GM12872 (cell line): ENCODE results near the gene DNAH2.

Experiments used
- TF ChIP-seq, protein P1 (sequence below): IDR thresholded peaks from 3 replicates; pipeline ENCODE4 v1.5.1; 2011; ENCODE audit warnings: low read depth, mild to moderate bottlenecking, low read length, moderate library complexity; ENCODE audit not compliant: insufficient read depth

The DNAH2 gene

DNA sequence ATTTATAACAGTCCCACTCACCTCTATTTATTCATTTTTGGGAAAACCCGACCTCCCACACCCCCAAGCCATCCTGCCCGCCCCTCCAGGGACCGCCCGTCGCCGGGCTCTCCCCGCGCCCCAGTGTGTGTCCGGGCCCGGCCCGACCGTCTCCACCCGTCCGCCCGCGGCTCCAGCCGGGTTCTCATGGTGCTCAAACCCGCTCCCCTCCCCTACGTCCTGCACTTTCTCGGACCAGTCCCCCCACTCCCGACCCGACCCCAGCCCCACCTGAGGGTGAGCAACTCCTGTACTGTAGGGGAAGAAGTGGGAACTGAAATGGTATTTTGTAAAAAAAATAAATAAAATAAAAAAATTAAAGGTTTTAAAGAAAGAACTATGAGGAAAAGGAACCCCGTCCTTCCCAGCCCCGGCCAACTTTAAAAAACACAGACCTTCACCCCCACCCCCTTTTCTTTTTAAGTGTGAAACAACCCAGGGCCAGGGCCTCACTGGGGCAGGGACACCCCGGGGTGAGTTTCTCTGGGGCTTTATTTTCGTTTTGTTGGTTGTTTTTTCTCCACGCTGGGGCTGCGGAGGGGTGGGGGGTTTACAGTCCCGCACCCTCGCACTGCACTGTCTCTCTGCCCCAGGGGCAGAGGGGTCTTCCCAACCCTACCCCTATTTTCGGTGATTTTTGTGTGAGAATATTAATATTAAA is 136.7 kb downstream of the DNAH2 start:
- TF ChIP-seq, protein P1, sequence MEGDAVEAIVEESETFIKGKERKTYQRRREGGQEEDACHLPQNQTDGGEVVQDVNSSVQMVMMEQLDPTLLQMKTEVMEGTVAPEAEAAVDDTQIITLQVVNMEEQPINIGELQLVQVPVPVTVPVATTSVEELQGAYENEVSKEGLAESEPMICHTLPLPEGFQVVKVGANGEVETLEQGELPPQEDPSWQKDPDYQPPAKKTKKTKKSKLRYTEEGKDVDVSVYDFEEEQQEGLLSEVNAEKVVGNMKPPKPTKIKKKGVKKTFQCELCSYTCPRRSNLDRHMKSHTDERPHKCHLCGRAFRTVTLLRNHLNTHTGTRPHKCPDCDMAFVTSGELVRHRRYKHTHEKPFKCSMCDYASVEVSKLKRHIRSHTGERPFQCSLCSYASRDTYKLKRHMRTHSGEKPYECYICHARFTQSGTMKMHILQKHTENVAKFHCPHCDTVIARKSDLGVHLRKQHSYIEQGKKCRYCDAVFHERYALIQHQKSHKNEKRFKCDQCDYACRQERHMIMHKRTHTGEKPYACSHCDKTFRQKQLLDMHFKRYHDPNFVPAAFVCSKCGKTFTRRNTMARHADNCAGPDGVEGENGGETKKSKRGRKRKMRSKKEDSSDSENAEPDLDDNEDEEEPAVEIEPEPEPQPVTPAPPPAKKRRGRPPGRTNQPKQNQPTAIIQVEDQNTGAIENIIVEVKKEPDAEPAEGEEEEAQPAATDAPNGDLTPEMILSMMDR: no peak

DNA sequence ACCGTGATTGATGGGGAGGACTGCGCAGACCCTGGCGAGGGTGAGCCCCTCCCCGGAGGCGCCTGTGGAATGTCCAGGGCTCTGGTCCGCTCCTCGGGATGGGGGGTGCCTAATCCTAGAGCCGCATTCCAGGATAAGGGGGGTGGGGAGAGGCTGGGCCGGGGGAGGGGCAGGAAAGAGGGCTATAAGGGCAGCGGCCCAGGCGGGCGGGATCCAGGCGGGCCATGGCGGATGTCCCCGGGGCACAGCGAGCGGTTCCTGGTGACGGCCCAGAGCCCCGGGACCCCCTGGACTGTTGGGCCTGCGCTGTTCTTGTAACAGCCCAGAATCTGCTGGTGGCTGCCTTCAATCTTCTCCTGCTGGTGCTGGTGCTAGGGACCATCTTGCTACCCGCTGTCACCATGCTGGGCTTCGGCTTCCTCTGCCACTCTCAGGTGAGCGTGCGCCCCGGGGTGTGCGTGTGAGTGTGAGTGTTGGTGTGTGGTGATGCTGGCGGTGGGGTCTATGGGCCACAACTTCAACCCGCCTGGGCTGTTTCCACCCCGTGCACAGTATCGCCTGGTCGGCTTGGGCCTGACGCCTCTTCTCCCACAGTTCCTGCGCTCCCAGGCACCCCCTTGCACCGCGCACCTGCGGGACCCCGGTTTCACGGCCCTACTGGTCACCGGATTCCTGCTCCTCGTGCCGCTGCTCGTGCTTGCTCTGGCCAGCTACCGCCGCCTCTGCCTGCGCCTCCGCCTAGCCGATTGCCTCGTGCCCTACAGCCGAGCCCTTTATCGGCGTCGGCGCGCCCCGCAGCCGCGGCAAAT is 137.5 kb downstream of the DNAH2 start, which contains the start of gene TMEM88:
TSS of gene TMEM88 (plus strand) at position 216 of the 809 bp plus-strand sequence. CDS start at position 225, 9 bp downstream.
- TF ChIP-seq, protein P1: no peak

DNA sequence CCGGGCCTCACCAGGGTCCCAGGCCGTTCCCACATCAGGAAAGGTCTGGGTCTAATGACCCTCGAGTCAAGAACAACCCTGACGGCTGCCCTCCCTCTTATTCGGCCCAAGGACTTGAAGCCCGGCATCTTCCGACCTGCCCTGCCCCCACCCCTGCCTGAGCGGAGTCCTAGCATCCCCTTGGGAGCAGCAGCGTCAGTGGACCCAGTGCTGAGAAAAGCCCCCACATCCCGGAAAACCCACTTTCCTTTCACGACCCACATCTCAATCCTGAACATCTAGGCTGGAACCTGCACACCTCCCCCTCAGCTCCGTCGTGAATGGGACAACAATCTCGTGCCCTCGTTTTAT is 138.1 kb downstream of the DNAH2 start:
- TF ChIP-seq, protein P1: no peak

DNA sequence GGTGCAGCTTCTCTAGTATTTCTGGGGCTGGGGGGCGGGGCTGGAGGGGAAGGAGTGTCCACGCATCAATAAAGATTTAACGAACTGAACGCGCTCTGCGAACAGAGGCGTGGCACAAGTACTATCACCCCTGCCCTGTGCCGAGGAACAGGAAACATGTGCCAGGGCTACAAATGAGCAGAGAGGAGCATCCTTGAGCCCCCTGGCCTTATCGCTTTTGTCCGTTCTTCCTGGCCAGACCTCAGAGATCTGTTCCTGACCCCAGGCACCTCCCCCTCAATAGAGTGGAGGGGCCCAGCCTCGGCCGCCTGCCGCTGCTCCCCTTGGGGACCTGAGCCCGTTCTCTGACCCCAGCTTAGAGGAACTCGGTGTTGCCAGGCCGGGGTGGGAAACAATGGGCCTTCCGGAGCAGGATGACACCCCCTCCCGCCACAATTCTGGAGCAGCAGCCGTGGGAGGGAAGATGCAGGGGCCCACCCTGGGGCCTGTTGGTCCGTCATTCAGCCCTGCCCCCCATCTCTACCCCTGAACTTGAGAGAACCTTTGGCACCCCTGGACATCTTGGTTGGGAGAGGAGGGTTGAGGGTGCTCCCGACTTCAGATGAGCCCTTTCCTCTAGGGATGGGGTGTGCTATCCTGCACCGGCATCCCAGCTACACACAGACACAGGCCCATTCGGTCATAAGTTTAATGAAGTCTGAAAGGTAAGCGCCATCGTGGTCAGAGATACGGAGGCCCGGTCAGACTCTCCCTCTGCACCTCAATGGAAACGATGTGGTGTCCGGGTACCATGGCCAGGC is 138.7 kb downstream of the DNAH2 start:
- TF ChIP-seq, protein P1: no peak

DNA sequence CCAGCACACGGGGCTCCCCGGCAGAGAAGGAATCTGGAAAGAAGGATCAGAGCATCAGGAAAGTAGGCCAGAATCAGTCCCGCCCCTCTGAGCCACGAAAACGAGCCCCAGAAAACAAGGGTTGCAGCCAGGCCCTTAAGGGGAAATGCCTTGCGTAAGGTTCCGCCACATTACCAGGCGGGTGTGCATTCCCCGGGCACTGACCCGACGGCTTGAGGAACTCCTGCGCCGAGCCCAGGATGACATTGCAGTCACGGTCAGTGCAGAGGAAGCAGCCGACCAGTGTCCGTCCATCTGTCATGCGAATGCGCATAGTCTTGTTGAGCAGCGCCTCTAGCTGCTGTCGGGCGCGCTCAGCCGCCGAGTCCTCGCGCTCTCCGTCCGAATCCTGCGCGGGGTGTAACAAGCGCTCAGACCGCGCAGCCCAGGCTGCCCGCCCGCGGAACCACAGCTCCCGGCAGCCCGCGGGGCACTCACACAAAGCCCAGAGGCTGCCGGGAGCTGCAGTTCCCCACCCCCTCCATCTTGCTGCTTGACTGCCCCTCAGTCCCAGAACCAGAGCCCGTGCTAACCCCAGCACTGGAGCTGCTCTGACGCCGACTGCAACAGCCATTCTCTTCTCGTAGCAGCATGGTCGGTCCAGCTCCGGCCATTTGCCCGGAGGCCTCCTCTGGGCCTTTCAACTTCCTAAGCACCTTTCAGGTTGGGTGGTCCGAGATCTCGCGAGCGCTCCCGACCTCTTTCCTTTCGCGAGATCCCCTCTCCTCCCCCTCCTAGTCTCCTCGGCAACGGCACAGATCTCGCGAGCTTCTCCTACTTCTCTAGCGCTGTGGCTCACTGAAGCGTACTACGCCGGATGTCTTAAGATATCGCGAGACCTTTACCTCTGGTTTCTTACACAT is 139.5 kb downstream of the DNAH2 start, which contains the start of gene NAA38:
TSS of gene NAA38 (minus strand) at position 749 of the 902 bp plus-strand sequence. CDS start at position 653, 96 bp downstream.
- TF ChIP-seq, protein P1: peak; percentile 59

DNA sequence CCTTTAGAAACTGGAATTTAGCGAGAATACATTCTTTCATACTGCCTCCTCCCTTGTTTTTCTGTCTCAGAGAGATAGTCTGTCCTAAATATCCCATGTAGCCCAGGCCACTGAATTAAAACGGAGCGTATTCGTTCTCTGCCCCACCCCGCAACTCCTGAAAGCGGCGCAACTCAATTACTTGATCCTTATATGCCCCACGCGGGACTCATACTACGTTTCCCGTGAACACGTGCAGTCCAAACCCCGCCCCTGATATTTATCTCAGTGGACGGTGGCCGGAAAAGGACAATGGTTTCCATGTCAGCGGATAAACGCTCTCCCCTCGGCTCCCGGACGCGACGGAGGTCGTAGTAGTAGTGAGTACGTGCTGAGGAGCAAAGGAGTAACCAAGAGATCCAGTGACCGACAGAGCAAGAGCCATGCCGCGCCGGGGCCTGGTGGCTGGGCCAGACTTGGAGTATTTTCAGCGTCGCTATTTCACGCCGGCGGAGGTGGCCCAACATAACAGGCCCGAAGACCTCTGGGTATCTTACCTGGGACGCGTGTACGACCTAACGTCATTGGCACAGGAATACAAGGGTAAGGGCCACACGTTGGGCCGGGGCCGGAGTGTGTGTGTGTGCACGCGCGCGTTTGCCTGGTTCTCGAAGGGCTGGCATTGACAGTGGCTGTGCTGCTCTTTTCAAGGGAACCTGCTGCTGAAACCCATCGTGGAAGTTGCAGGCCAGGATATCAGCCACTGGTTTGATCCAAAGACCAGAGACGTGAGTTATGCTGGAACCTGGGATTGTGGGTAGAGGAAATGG is 140.4 kb downstream of the DNAH2 start, which contains the start of gene CYB5D1:
TSS of gene CYB5D1 (plus strand) at position 291 of the 809 bp plus-strand sequence. CDS start at position 423, 132 bp downstream.
- TF ChIP-seq, protein P1: no peak
